SU-DHL-6 (cell line): ENCODE measurements around the gene CCDC83.
"Not testable (repeated sequence)": the region's sequence is repeated elsewhere in the genome, so short reads cannot be mapped to it uniquely, and the experiment has no call there.

Experiments used
- H2AFZ ChIP-seq: fragments of 200-600 bp; sonication (generic); 2 replicates; pipeline ENCODE4 v1.6.1; 2014; ENCODE audit warnings: low read depth, mild to moderate bottlenecking, moderate library complexity, mixed read lengths, antibody characterized with exemption, low read length; ENCODE audit not compliant: severe bottlenecking
- H3F3A ChIP-seq: fragments of 200-600 bp; shearing (Covaris generic); 2 replicates; pipeline ENCODE4 v1.6.0; 2016; ENCODE audit warnings: antibody characterized with exemption, mild to moderate bottlenecking; ENCODE audit not compliant: insufficient read depth
- H3K27ac ChIP-seq: fragments of 200-600 bp; sonication (generic); 2 replicates; pipeline ENCODE4 v1.5.1; 2016; ENCODE audit warnings: low read depth, mild to moderate bottlenecking, low read length, moderate library complexity, mixed read lengths
- H3K27me3 ChIP-seq: fragments of 200-600 bp; sonication (generic), shearing (Covaris generic); 2 replicates; pipeline ENCODE4 v1.6.0; 2014; ENCODE audit warnings: mild to moderate bottlenecking, low read length
- H3K36me3 ChIP-seq: fragments of 200-600 bp; sonication (generic); 2 replicates; pipeline ENCODE4 v1.6.1; 2014; ENCODE audit warnings: mild to moderate bottlenecking, low read length, mixed read lengths
- H3K4me2 ChIP-seq: fragments of 300-600, 200-600 bp; shearing (Covaris generic), sonication (generic); 2 replicates; pipeline ENCODE4 v1.6.0; 2014; ENCODE audit warnings: low read length, low read depth, mild to moderate bottlenecking; ENCODE audit not compliant: poor library complexity, severe bottlenecking
- H3K4me3 ChIP-seq: fragments of 200-600 bp; sonication (generic); 2 replicates; pipeline ENCODE4 v1.5.1; 2014; ENCODE audit warnings: antibody characterized with exemption, low read length, mild to moderate bottlenecking, mixed read lengths; ENCODE audit not compliant: insufficient read depth, poor library complexity, severe bottlenecking
- H3K79me2 ChIP-seq: fragments of 200-600 bp; sonication (generic); 2 replicates; pipeline ENCODE4 v1.6.1; 2014; ENCODE audit warnings: mild to moderate bottlenecking, low read length, moderate library complexity; ENCODE audit not compliant: insufficient read depth
- H3K9ac ChIP-seq: fragments of 200-600 bp; sonication (generic); 2 replicates; pipeline ENCODE4 v1.7.0; 2014; ENCODE audit warnings: mild to moderate bottlenecking, low read length
- H3K9me2 ChIP-seq: fragments of 200-600 bp; sonication (generic); replicated peaks from 2 replicates; pipeline ENCODE4 v1.6.1; 2014; ENCODE audit warnings: low read length; ENCODE audit not compliant: insufficient read depth
- H3K9me3 ChIP-seq: fragments of 200-600 bp; sonication (generic); 2 replicates; pipeline ENCODE4 v1.6.1; 2014; ENCODE audit warnings: low read length, mixed read lengths; ENCODE audit not compliant: insufficient read depth
- H4K20me1 ChIP-seq: fragments of 200-600 bp; sonication (generic); 2 replicates; pipeline ENCODE4 v1.6.1; 2014; ENCODE audit warnings: low read depth, mild to moderate bottlenecking, antibody characterized with exemption, low read length, moderate library complexity, mixed read lengths
- CTCF ChIP-seq: fragments of 200-600 bp; sonication (generic); IDR thresholded peaks from one replicate; pipeline ENCODE4 v1.5.1; 2017; ENCODE audit warnings: antibody characterized with exemption, mild to moderate bottlenecking, low read length, moderate library complexity; ENCODE audit not compliant: insufficient read depth, poor library complexity, severe bottlenecking
- EZH2phosphoT487 ChIP-seq: fragments of 200-600 bp; sonication (generic), shearing (Covaris generic); conservative IDR thresholded peaks from 2 replicates; pipeline ENCODE4 v1.6.1; 2018; ENCODE audit warnings: mild to moderate bottlenecking, antibody characterized with exemption, low read length, moderate library complexity, mixed read lengths

CCDC83 gene

DNA sequence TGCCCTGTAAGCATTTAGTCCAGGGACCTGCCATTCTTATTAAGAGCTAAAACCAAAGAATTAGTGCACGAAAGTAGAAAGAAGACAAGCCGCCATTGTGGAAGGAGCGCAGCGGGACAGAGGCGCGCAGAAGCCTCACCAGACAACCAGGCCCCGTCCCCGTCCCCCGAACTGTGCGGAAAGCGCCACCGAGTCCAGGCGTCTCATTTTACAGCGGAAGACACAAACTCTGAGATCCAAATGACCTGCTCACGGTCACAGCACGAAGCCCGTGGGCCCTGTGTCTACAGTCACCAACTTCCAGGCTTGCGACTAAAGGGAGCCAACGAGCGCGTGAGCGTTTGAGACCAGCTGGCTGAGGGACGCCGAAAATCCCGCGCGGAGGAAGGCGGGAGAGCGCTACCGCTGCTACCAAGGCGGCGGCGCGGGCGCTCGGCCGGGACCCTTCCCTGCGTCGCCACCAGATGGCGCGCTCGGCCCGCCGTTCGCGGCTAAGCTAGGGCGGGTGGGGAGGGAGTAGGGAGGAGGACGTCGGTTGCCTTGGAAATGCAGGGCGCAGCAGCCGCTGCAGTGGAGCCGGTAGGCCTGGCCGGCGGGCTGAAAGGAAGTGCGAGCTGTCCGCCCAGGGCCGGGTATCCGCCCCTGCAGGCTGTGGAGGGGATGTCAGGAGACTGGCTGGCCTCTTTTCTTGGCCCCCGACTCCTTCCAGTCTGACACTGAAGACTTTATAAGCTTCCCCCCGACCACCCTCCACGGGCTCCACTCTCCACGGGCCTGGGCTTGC is 434 bp upstream of the CCDC83 start:
- peak overlapping the region; percentile 96 for H2AFZ ChIP-seq
- no peaks in the 10 kb centered on the region for H3K9me2 ChIP-seq
- peak overlapping the region; percentile 72 for H3K9ac ChIP-seq
- TF ChIP-seq CTCF: peak; percentile 45
- no peak for TF ChIP-seq EZH2phosphoT487
- peak overlapping the region; percentile 59 for H3K4me3 ChIP-seq
- H4K20me1 ChIP-seq: no peaks in the 10 kb centered on the region
- H3K4me2 ChIP-seq: peak overlapping the region; percentile 90
- H3K27me3 ChIP-seq: no peaks in the 10 kb centered on the region
- H3F3A ChIP-seq: no peaks in the 10 kb centered on the region
- H3K79me2 ChIP-seq: no peaks in the 10 kb centered on the region
- no peaks in the 10 kb centered on the region for H3K36me3 ChIP-seq
- H3K9me3 ChIP-seq: no peaks in the 10 kb centered on the region
- peak overlapping the region; percentile 38; the same call in 1 of the 2 replicates for H3K27ac ChIP-seq

DNA sequence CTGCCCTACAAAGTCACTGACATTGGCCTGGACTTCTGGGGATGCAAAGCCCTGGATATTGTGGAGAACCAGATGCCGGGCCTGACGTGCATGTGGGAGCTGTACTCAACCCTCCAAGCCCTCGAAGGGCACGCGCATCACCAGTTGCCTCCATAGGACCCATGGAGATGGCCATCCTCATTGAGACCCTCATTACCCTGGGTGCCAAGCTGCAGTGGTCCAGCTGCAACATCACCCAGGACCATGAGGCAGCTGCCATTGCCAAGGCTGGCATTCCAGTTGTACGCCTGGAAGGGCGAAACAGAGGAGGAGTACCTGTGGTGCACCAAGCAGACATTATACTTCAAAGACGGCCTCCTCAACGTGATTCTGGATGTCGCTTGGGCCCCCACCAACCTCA is 1.9 kb downstream of the CCDC83 start:
- Histone ChIP-seq H3K36me3 (no peaks in the 10 kb centered on the region), H3K79me2 (no peaks in the 10 kb centered on the region), H3K9me2 (no peaks in the 10 kb centered on the region), H3K27ac (no peak overlapping the region), H3K9ac (no peak overlapping the region), H3F3A (no peaks in the 10 kb centered on the region), H3K4me2 (no peak overlapping the region), H4K20me1 (no peaks in the 10 kb centered on the region), H3K27me3 (no peaks in the 10 kb centered on the region), H3K9me3 (no peaks in the 10 kb centered on the region), H3K4me3 (no peak overlapping the region), H2AFZ (no peak overlapping the region)
- TF ChIP-seq EZH2phosphoT487 (no peak), CTCF (no peak)

- H3F3A ChIP-seq, H3K4me3 ChIP-seq, H3K9me2 ChIP-seq, H3K27me3 ChIP-seq, H2AFZ ChIP-seq, H3K9me3 ChIP-seq, H3K4me2 ChIP-seq, H3K79me2 ChIP-seq, H4K20me1 ChIP-seq, H3K9ac ChIP-seq, H3K27ac ChIP-seq, H3K36me3 ChIP-seq: not testable (repeated sequence)
These were observed 4.4 kb downstream of the CCDC83 start for GRCh38 chr11:85859541-85859940.

GRCh38 chr11:85863855-85864254 is 8.7 kb downstream of the CCDC83 start:
- Histone ChIP-seq H3K4me2 (no peak overlapping the region), H3K4me3 (no peak overlapping the region), H3K36me3 (no peaks in the 10 kb centered on the region), H3K27ac (no peak overlapping the region), H3K9me3 (no peaks in the 10 kb centered on the region), H4K20me1 (no peaks in the 10 kb centered on the region), H3K27me3 (no peaks in the 10 kb centered on the region), H2AFZ (no peak overlapping the region), H3F3A (no peaks in the 10 kb centered on the region), H3K9ac (no peak overlapping the region), H3K9me2 (no peaks in the 10 kb centered on the region), H3K79me2 (no peaks in the 10 kb centered on the region)
- TF ChIP-seq CTCF (no peak), EZH2phosphoT487 (no peak)
